ENCODE measurements around the gene OTUD3. TPM values are rescaled to one million over a fixed set of nuclear protein-coding genes. Genes with fewer than 3 reads are reported as not detected.

OTUD3 gene
- total RNA-seq, 4 donors from 2014 or later, result 3.9 to 7.3 (median 5.9) TPM

GRCh38 chr1:19861034-19861433 lies 21.2 kb upstream of the OTUD3 start:
- TF ChIP-seq CTCF (IDR thresholded peaks at IDR 0.05; ENCODE audit: low read depth), result no peak

- TF ChIP-seq CTCF (IDR thresholded peaks at IDR 0.05; ENCODE audit: low read depth), result no peak
These were observed 20.2 kb upstream of the OTUD3 start for GRCh38 chr1:19861842-19862530.

GRCh38 chr1:19862944-19863343 lies 19.3 kb upstream of the OTUD3 start:
- no peak for TF ChIP-seq CTCF (IDR thresholded peaks at IDR 0.05; ENCODE audit: low read depth)

GRCh38 chr1:19864570-19865160 lies 17.5 kb upstream of the OTUD3 start:
- no peak for TF ChIP-seq CTCF (IDR thresholded peaks at IDR 0.05; ENCODE audit: low read depth)

GRCh38 chr1:19866029-19866428 lies 16.2 kb upstream of the OTUD3 start:
- no peak for TF ChIP-seq CTCF (IDR thresholded peaks at IDR 0.05; ENCODE audit: low read depth)

- TF ChIP-seq CTCF (IDR thresholded peaks at IDR 0.05; ENCODE audit: low read depth), result no peak
These were observed 15.4 kb upstream of the OTUD3 start for GRCh38 chr1:19866758-19867157.

GRCh38 chr1:19869929-19870328 lies 12.3 kb upstream of the OTUD3 start:
- TF ChIP-seq CTCF (IDR thresholded peaks at IDR 0.05; ENCODE audit: low read depth), result no peak
